ENCODE data around the gene C1orf94. TPM values are rescaled to one million over a fixed set of nuclear protein-coding genes. Genes with fewer than 3 reads are reported as not detected.

Gene C1orf94
- total and polyA plus RNA-seq, 2 of the 4 experiments (the other 2 are of a cell fraction) = not detected

- TF ChIP-seq CTCF (conservative IDR thresholded peaks at IDR 0.05; ENCODE audit: low read depth, low read length) (no peak), NFE2L2 (IDR thresholded peaks at IDR 0.05; ENCODE audit: low read depth, low read length) (no peak), FOS (IDR thresholded peaks at IDR 0.05; ENCODE audit: low read depth, low read length) (no peak)
Measured at GRCh38 chr1:34163792-34164731, 12.6 kb upstream of the C1orf94 start (continued).
